ENCODE data around the gene LRRC37A2.
"Not testable (repeated sequence)": the region's sequence is repeated elsewhere in the genome, so short reads cannot be mapped to it uniquely, and the experiment has no call there.

LRRC37A2 gene

GRCh38 chr17:46591332-46591731, 79.1 kb downstream of the LRRC37A2 start:
- not testable (repeated sequence) for DNase-seq (ENCODE audit: extremely low read depth, low read depth)

GRCh38 chr17:46598344-46598931, 86.2 kb downstream of the LRRC37A2 start:
- DNase-seq (ENCODE audit: extremely low read depth, low read depth): not testable (repeated sequence)

GRCh38 chr17:46600767-46601166, 88.5 kb downstream of the LRRC37A2 start:
- not testable (repeated sequence) for DNase-seq (ENCODE audit: extremely low read depth, low read depth)

- DNase-seq (ENCODE audit: extremely low read depth, low read depth): not testable (repeated sequence)
These were observed 90.9 kb downstream of the LRRC37A2 start for GRCh38 chr17:46603125-46603524.

Measured in AG09319 (cell line).